Fibroblast of lung (primary cell): Measurements from ENCODE around the gene ALDH3B2.

Experiments
- CTCF ChIP-seq, 2 donors: IDR thresholded peaks in 1 of 2; conservative IDR thresholded peaks in 1 of 2; 1 replicate in 1 of 2; 2 replicates in 1 of 2; pipeline ENCODE4 v1.5.1; 2011 to 2012; ENCODE audit warnings: low read length in 2 of 2, control low read depth in 1 of 2, inconsistent platforms in 1 of 2, low read depth in 1 of 2, mild to moderate bottlenecking in 1 of 2
- EZH2 ChIP-seq: IDR thresholded peaks from 2 replicates; pipeline ENCODE4 v1.5.1; 2012; ENCODE audit warnings: low read length, control low read depth, mild to moderate bottlenecking; ENCODE audit errors: missing control alignments

GRCh38 chr11:67705264-67705663 is 30.8 kb upstream of the ALDH3B2 start:
- TF ChIP-seq CTCF (conservative IDR thresholded peaks at IDR 0.05 in 1 of 2, IDR thresholded peaks at IDR 0.05 in 1 of 2; ENCODE audit: low read depth in 1 of 2, low read length in 2 of 2) (no peak), EZH2 (no peak)
